Right atrium auricular region (tissue), 2 donors: ENCODE measurements around the gene LENG9. TPM values are rescaled to one million over a fixed set of nuclear protein-coding genes. Genes with fewer than 3 reads are reported as not detected.

Experiments
- DNase-seq: peaks from one replicate; pipeline ENCODE4 v3.0.0-alpha.2; 2019; ENCODE audit warnings: low spot score
- H3K27ac ChIP-seq, 2 donors: fragments of 200-600 bp; sonication (generic); 1 replicate in 1 of 2; 2 replicates in 1 of 2; pipeline ENCODE4 v1.5.1; 2016 to 2019
- H3K27me3 ChIP-seq, 2 donors: fragments of 200-600 bp; sonication (generic); one replicate each; pipeline versions ENCODE4 v1.5.1 to v1.6.0; 2017 to 2019
- H3K36me3 ChIP-seq: fragments of 200-600 bp; sonication (generic); one replicate; pipeline ENCODE4 v1.5.1; 2016
- H3K4me1 ChIP-seq, 2 donors: fragments of 200-600 bp; sonication (generic); one replicate each; pipeline versions ENCODE4 v1.5.1 to v1.6.0; 2017 to 2019
- H3K4me3 ChIP-seq, 2 donors: fragments of 200-600 bp; sonication (generic); 1 replicate in 1 of 2; 2 replicates in 1 of 2; pipeline ENCODE4 v1.5.1; 2017 to 2019; ENCODE audit warnings: mild to moderate bottlenecking in 1 of 2, moderate library complexity in 1 of 2
- H3K9me3 ChIP-seq, 2 donors: fragments of 200-600 bp; sonication (generic); one replicate each; pipeline ENCODE4 v1.5.1; 2019
- total RNA-seq, 2 donors: library from RNA; depleted of rRNA; stranded (reverse); fragments of >200 nt; gene quantifications; one replicate each; pipeline ENCODE4 v1.1.0, GENCODE V29; 2016
- TF ChIP-seq, protein P1 (sequence below), 2 donors: fragments of 200-600 bp; sonication (generic); IDR thresholded peaks; one replicate each; pipeline ENCODE4 v1.5.1; 2019; ENCODE audit warnings: antibody characterized with exemption in 2 of 2

LENG9 gene
- total RNA-seq, 2 donors from 2014 or later: 2.1 to 4.9 TPM

DNA sequence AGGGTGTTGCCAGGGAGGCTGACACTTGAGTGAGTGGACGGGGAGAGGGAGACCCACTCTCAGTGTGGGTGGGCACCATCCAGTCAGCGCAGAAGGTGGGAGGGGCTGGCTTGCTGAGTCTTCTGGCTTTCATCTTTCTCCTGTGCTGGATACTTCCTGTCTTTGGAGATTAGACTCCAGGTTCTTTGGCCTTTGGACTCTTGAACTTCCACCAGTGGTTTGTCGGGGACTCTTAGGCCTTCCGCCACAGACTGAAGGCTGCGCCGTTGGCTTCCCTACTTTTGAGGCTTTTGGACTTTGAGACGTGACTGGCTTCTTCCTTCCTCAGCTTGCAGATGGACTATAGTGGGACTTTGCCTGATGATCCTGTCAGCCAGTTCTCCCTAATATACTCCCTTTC lies 18.8 kb downstream of the LENG9 start:
- no peaks in the 10 kb centered on the region for H3K27me3 ChIP-seq
- no peak overlapping the region for H3K4me3 ChIP-seq
- no peak for DNase-seq
- H3K9me3 ChIP-seq: no peaks in the 10 kb centered on the region
- H3K27ac ChIP-seq: no peak overlapping the region
- TF ChIP-seq, protein P1, sequence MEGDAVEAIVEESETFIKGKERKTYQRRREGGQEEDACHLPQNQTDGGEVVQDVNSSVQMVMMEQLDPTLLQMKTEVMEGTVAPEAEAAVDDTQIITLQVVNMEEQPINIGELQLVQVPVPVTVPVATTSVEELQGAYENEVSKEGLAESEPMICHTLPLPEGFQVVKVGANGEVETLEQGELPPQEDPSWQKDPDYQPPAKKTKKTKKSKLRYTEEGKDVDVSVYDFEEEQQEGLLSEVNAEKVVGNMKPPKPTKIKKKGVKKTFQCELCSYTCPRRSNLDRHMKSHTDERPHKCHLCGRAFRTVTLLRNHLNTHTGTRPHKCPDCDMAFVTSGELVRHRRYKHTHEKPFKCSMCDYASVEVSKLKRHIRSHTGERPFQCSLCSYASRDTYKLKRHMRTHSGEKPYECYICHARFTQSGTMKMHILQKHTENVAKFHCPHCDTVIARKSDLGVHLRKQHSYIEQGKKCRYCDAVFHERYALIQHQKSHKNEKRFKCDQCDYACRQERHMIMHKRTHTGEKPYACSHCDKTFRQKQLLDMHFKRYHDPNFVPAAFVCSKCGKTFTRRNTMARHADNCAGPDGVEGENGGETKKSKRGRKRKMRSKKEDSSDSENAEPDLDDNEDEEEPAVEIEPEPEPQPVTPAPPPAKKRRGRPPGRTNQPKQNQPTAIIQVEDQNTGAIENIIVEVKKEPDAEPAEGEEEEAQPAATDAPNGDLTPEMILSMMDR (IDR thresholded peaks at IDR 0.05): no peak
- H3K36me3 ChIP-seq: peaks cover 9% of the 10 kb centered on the region
- H3K4me1 ChIP-seq: peaks cover 0 to 21% of the 10 kb centered on the region in 2 donors

DNA sequence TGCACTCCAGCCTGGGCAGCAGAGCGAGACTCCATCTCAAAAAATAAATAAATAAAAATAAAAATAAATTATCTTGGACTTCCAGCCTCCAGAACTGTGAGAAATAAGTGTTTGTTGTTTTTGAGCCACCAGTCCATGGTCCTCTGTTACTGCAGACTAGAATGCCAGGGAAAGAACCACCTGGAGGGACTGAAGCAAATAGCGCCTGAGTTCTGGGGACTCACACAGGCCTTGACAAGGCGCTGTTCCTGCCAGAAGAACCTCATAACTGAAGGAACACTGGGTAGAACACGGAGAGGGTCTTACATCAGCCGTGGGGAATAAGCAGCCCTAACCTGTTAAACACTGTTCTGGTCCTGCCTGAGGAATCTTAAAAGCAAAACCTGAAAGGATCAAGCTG lies 22.9 kb downstream of the LENG9 start:
- Histone ChIP-seq H3K27ac (no peak overlapping the region), H3K4me1 (peaks cover 0 to 11% of the 10 kb centered on the region in 2 donors), H3K4me3 (no peak overlapping the region), H3K27me3 (no peaks in the 10 kb centered on the region), H3K36me3 (peaks cover 9% of the 10 kb centered on the region), H3K9me3 (no peaks in the 10 kb centered on the region)
- no peak for DNase-seq
- TF ChIP-seq, protein P1 (IDR thresholded peaks at IDR 0.05): no peak

DNA sequence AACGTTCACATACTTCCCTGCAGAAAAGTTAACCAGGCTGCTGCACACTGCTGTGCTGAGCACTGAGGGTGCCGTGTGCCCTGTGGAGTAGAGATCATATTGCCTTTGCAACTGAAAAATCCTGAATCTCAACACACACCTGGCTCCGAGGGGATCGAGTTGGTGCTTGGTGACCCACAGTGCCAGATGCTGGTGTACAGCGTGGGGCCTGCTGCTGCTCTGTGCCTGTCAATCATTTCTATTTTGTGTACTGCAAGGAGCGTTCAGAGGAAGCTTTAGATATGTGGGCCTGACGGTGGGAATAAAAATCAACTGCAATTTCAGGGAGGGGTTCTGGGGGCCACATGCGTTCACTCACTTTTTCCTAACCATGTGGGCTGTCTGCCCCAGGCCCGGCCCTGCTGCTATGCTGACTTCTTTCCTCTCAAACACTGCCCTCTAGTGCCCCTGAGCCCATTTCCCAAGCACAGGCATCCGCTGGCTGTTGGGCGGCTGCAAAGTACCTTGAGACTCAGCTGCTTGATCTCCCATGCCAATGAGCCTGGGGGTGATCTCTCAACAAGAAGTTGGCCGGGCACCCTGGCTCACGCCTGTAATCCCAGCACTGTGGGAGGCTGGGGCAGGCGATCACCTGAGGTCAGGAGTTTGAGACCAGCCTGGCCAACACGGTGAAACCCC lies 24.3 kb downstream of the LENG9 start:
- no peaks in the 10 kb centered on the region for H3K27me3 ChIP-seq
- no peak for DNase-seq
- TF ChIP-seq, protein P1 (IDR thresholded peaks at IDR 0.05): peak in 1 of 2 donors; percentile 52
- H3K4me3 ChIP-seq: no peak overlapping the region
- no peak overlapping the region for H3K27ac ChIP-seq
- H3K4me1 ChIP-seq: peaks cover 0 to 25% of the 10 kb centered on the region in 2 donors
- H3K36me3 ChIP-seq: no peaks in the 10 kb centered on the region
- H3K9me3 ChIP-seq: no peaks in the 10 kb centered on the region

DNA sequence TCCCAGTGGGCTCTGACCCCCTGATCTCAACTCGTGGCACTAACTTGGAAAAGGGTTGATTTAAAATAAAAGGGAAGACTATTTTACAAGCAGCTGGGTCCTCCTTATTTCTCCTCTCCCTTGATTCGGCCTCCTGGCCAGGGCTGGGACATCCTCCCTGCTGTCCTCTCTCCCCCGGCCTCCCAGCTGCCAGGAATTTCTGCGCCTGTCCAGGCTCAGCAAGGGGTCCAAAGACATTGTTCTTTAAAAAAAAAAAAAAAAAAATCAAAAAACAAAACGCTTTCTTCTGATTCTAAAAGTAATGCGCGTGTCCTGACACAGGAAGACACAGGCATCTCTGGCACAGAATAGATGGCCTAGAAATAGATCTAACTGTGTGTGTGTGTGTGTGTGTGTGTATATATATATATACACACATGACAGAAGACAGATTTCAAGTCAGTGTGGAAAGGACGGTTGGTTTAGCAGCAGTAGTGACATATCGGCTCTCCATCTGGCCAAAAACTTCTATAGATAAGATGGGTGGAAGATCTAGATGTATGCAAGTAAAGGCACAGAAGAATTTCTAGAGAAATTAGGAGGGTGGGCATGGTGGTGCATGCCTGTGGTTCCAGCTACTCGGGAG lies 26.8 kb downstream of the LENG9 start:
- DNase-seq: no peak
- H3K36me3 ChIP-seq: no peaks in the 10 kb centered on the region
- H3K4me3 ChIP-seq: no peak overlapping the region
- H3K4me1 ChIP-seq: peaks cover 0 to 31% of the 10 kb centered on the region in 2 donors
- H3K27ac ChIP-seq: no peak overlapping the region
- no peaks in the 10 kb centered on the region for H3K9me3 ChIP-seq
- no peaks in the 10 kb centered on the region for H3K27me3 ChIP-seq
- TF ChIP-seq, protein P1 (IDR thresholded peaks at IDR 0.05): no peak

DNA sequence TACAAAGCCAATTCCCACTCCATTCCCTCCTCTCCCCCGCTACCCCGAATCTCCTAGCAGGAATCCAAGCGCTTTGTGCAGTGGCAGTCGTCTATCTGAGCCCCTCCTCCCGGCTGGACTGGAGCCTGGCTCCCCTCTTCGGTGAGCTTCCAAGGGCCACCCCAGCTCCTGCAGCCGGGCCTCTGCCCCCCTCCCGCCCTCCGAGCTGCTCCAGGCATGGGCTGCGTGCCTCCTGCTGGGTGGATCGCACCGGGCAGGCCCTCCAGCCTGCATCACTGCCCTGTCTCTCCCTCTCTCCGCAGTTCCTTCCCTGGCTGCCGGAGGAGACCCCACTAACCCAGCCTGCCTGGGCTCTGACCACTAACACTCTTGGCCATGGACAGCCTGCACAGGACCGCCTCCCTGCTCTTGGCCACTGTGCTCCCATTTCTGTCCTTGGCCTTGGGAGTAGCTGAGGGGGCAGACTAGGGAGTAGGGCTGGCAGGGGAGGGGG lies 27.5 kb downstream of the LENG9 start:
- H3K4me1 ChIP-seq: peaks cover 0 to 37% of the 10 kb centered on the region in 2 donors
- no peak overlapping the region for H3K4me3 ChIP-seq
- H3K9me3 ChIP-seq: no peaks in the 10 kb centered on the region
- no peaks in the 10 kb centered on the region for H3K36me3 ChIP-seq
- TF ChIP-seq, protein P1 (IDR thresholded peaks at IDR 0.05): no peak
- no peak overlapping the region for H3K27ac ChIP-seq
- DNase-seq: no peak
- no peaks in the 10 kb centered on the region for H3K27me3 ChIP-seq
